NT2/D1 (cell line): ENCODE results near the gene FBXO8.

Experiments used
- SUZ12 ChIP-seq: IDR thresholded peaks from 2 replicates; pipeline ENCODE4 v1.6.1; 2011; ENCODE audit not compliant: insufficient read length, insufficient read depth; ENCODE audit errors: extremely low read depth
- YY1 ChIP-seq: IDR thresholded peaks from 2 replicates; pipeline ENCODE4 v1.6.1; 2011; ENCODE audit not compliant: insufficient read length, insufficient read depth
- ZNF274 ChIP-seq: IDR thresholded peaks from 2 replicates; pipeline ENCODE4 v1.6.1; 2011; ENCODE audit warnings: mild to moderate bottlenecking, low read depth, low read length

- TF ChIP-seq YY1 (no peak), ZNF274 (no peak), SUZ12 (no peak)
Measured at GRCh38 chr4:174292473-174292872, 9.0 kb upstream of the FBXO8 start.
